Measurements from ENCODE around the gene PLA2G6.
A peak's percentile ranks its signal among the peaks of the same experiment; 100 is the strongest.

Gene PLA2G6

DNA sequence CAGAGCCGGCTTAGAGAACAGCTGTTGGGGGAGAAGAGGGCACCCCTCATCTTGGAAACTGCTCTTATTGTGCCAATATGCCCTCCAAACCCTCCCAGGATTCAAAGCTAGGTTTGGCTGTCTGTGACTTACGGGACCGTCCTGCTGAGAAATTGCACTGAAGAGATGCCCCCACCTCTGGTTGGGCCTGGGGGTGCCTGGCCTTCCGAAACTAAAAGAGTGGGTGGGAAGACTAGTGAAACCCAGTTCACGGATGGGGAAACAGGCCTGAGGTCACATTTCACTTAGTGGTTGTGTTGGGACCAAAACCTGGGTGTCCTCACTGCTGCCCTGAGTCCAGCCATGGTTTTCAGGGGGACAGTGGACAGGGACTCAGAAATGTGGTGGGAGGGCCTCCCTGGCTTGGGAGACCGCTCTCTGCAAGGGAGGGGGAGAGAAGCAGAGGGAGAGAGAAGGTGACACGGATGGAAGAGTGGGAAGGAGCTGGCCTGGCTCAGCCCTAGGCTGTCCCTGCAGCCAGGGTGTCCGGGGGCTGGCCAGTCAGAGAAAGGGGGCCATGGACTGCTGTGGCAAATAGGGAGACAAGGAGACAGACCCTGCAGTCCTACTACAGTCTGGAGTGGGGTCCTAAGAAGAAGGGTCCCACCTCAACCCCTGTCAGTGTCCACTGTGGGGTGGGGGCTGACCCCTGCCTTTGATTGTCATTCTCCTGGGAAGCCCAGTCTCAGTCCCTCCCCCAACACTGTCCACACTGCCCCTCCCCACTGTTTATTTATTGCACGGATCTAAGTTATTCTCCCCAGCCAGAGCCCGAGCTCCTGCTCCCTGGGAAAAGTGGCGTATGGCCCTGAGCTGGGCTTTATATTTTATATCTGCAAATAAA, 33.8 kb upstream of the PLA2G6 start:
- no peak overlapping the region for H3K4me3 ChIP-seq (ENCODE audit: low read depth, low read length)
- ChIA-PET CTCF (interaction anchor here (1.3 to 2.0 kb wide), 2 partner anchors 15 to 101 kb away, joined by 4 to 6 read pairs; no protein-coding TSS in a partner anchor), POLR2A (interaction anchor here (0.7 to 2.9 kb wide), 3 partner anchors 10 to 14 kb away, joined by 3 to 10 read pairs (median 3); partner anchors contain the start of gene MAFF)
- no peak for DNase-seq (ENCODE audit: low read depth, low spot score)
- TF ChIP-seq, protein P1, sequence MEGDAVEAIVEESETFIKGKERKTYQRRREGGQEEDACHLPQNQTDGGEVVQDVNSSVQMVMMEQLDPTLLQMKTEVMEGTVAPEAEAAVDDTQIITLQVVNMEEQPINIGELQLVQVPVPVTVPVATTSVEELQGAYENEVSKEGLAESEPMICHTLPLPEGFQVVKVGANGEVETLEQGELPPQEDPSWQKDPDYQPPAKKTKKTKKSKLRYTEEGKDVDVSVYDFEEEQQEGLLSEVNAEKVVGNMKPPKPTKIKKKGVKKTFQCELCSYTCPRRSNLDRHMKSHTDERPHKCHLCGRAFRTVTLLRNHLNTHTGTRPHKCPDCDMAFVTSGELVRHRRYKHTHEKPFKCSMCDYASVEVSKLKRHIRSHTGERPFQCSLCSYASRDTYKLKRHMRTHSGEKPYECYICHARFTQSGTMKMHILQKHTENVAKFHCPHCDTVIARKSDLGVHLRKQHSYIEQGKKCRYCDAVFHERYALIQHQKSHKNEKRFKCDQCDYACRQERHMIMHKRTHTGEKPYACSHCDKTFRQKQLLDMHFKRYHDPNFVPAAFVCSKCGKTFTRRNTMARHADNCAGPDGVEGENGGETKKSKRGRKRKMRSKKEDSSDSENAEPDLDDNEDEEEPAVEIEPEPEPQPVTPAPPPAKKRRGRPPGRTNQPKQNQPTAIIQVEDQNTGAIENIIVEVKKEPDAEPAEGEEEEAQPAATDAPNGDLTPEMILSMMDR (IDR thresholded peaks at IDR 0.05; ENCODE audit: insufficient read depth, low read length, missing control alignments) = no peak

DNA sequence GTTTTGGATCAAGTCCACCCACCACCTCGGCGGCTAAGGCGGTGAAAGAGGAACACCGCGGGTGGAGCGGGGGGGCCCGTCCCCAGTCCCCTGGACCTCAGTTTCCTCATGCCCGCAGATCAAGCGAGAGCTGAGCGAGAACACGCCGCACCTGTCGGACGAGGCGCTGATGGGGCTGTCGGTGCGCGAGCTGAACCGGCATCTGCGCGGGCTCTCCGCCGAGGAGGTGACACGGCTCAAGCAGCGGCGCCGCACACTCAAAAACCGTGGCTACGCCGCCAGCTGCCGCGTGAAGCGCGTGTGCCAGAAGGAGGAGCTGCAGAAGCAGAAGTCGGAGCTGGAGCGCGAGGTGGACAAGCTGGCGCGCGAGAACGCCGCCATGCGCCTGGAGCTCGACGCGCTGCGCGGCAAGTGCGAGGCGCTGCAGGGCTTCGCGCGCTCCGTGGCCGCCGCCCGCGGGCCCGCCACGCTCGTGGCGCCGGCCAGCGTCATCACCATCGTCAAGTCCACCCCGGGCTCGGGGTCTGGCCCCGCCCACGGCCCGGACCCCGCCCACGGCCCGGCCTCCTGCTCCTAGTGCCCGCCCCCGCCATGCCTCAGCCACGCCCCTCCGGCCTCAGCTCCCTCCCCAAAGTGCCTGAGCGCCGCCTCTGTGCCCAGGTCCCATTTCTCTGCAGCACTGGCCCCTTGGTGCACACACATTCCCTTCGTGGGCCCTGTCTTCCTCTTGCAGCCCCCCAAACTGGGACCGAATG, 32.8 kb upstream of the PLA2G6 start:
- CTCF ChIA-PET = interaction anchor here (1.3 kb wide), 1 partner anchor 100 kb away, joined by 6 read pairs; no protein-coding TSS in a partner anchor
- H3K4me3 ChIP-seq (ENCODE audit: low read depth, low read length) = peak overlapping the region; percentile 39
- no peak for DNase-seq (ENCODE audit: low read depth, low spot score)
- TF ChIP-seq, protein P1 (IDR thresholded peaks at IDR 0.05; ENCODE audit: insufficient read depth, low read length, missing control alignments) = peak; percentile 16
- POLR2A ChIA-PET = interaction anchor here (2.9 kb wide), 1 partner anchor 11 kb away, joined by 10 read pairs; no protein-coding TSS in a partner anchor

DNA sequence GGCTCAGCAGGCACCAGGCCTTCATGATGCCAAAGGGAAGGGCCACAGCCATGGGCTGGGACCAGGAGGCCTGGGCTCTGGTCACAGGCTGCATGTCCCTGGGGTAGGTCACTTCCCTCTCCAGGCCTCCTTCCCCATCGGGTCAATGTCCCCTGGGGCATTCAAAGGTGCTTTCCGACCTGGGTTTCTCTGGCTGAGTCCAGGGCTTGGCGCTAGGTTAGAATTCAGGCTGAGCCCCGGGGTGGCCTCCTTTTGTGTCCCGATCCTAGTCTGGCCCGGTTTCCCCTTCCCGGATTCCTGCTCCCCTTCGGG, 32.3 kb upstream of the PLA2G6 start:
- TF ChIP-seq, protein P1 (IDR thresholded peaks at IDR 0.05; ENCODE audit: insufficient read depth, low read length, missing control alignments) = no peak
- no peak for DNase-seq (ENCODE audit: low read depth, low spot score)
- no peak overlapping the region for H3K4me3 ChIP-seq (ENCODE audit: low read depth, low read length)
- CTCF ChIA-PET = interaction anchor here (1.3 kb wide), 1 partner anchor 99 kb away, joined by 6 read pairs; no protein-coding TSS in a partner anchor
- POLR2A ChIA-PET = interaction anchor here (2.9 kb wide), 1 partner anchor 10 kb away, joined by 10 read pairs; no protein-coding TSS in a partner anchor

DNA sequence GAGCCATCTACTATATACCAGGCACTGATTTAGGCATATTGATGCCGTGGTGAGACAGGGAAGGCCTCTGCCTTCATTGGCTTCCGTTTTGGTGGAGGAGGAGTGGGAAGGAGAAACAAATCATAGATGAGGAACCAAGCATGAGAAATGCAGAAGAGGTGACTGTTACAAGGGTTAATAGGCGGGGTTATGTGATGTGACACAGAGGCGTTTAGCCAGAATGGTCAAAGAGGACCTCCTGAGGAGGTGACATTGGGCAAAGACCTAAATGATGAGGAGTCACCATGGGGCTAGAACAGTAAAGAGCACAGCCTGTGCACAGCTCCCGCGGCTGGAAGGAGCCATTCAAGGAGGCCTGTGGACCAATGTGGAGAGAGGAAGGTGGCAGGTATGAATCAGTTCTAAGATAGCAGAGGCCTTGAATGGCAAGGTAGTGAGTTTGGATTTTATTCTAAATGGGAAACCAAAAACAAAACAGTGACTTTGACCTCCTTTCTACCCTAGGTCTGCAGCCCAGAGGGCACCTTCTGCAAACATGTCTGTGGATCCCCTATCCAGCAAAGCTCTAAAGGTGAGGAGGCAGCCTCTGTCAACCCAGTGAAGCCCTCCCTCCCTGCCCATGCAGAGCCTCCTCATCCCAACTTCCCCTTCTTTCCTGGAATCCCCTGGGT, 31.8 kb upstream of the PLA2G6 start:
- POLR2A ChIA-PET = interaction anchor here (0.6 to 2.9 kb wide), 3 partner anchors 10 to 12 kb away, joined by 3 to 10 read pairs (median 4); partner anchors contain the start of gene MAFF
- TF ChIP-seq, protein P1 (IDR thresholded peaks at IDR 0.05; ENCODE audit: insufficient read depth, low read length, missing control alignments) = no peak
- CTCF ChIA-PET = no interaction called here
- no peak overlapping the region for H3K4me3 ChIP-seq (ENCODE audit: low read depth, low read length)
- no peak for DNase-seq (ENCODE audit: low read depth, low spot score)

DNA sequence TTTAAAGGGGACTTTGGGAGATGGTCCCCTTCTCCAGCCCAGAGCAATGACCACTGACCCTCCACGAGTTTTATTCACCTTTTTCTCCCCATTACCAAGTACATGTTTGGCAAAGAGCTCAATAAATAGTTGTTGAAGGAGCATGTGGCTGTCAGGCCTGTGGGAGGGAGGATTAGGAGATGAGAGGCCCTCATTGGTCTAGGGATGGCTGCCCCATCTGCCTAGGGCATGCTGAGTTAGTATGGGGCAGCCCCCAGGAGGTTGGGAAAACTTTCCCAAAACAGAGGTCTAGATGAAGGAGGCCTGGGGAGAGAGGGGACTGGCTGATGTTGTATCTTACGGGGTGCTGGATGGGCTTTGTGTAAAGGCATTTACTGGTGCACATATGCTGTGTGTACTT, 30.8 kb upstream of the PLA2G6 start:
- no peak for DNase-seq (ENCODE audit: low read depth, low spot score)
- TF ChIP-seq, protein P1 (IDR thresholded peaks at IDR 0.05; ENCODE audit: insufficient read depth, low read length, missing control alignments) = no peak
- ChIA-PET POLR2A (interaction anchor here (0.7 to 1.5 kb wide), 2 partner anchors 11 to 20 kb away, joined by 3 to 4 read pairs; partner anchors contain the start of gene MAFF), CTCF (interaction anchor here (1.3 kb wide), 1 partner anchor 72 kb away, joined by 3 read pairs; no protein-coding TSS in a partner anchor)
- no peak overlapping the region for H3K4me3 ChIP-seq (ENCODE audit: low read depth, low read length)
